Smooth muscle cell (in vitro differentiated cells): ENCODE measurements around the gene INTS1. TPM values are rescaled to one million over a fixed set of nuclear protein-coding genes. Genes with fewer than 3 reads are reported as not detected.

ENCODE experiments used
- DNase-seq: peaks from one replicate; lab custom pipeline; 2025; ENCODE audit not compliant: unreplicated experiment; lab: John Stamatoyannopoulos, UW
- H2AFZ ChIP-seq: fragments of 200-600 bp; sonication (generic); 2 replicates; pipeline ENCODE4 v1.6.0; 2016; ENCODE audit warnings: antibody characterized with exemption, low read depth, mild to moderate bottlenecking
- H3F3A ChIP-seq: fragments of 200-600 bp; sonication (generic); 2 replicates; pipeline ENCODE4 v1.6.0; 2017; ENCODE audit warnings: antibody characterized with exemption, low read depth
- H3K27ac ChIP-seq: fragments of 200-600 bp; sonication (generic); 2 replicates; pipeline ENCODE4 v1.5.1; 2016; ENCODE audit warnings: low read depth, mild to moderate bottlenecking
- H3K27me3 ChIP-seq: fragments of 200-600 bp; sonication (generic); 2 replicates; pipeline ENCODE4 v1.6.1; 2016; ENCODE audit warnings: low read depth, mild to moderate bottlenecking
- H3K36me3 ChIP-seq: fragments of 200-600 bp; sonication (generic); 2 replicates; pipeline ENCODE4 v1.5.1; 2016; ENCODE audit warnings: low read depth
- H3K4me1 ChIP-seq: fragments of 200-600 bp; sonication (generic); 2 replicates; pipeline ENCODE4 v1.5.1; 2016; ENCODE audit warnings: low read depth
- H3K4me2 ChIP-seq: fragments of 200-600 bp; sonication (generic); 2 replicates; pipeline ENCODE4 v1.6.0; 2016; ENCODE audit warnings: mild to moderate bottlenecking
- H3K4me3 ChIP-seq: fragments of 200-600 bp; sonication (generic); 2 replicates; pipeline ENCODE4 v1.5.1; 2016; ENCODE audit warnings: mild to moderate bottlenecking
- H3K79me2 ChIP-seq: fragments of 200-600 bp; sonication (generic); 2 replicates; pipeline ENCODE4 v1.6.0; 2016; ENCODE audit warnings: low read depth, mild to moderate bottlenecking
- H3K9ac ChIP-seq: fragments of 200-600 bp; sonication (generic); 2 replicates; pipeline ENCODE4 v1.6.0; 2016; ENCODE audit warnings: low read depth
- H3K9me3 ChIP-seq: fragments of 200-600 bp; sonication (generic); replicated peaks from 2 replicates; pipeline ENCODE4 v1.5.1; 2016; ENCODE audit warnings: low read depth
- H4K20me1 ChIP-seq: fragments of 200-600 bp; sonication (generic); 2 replicates; pipeline ENCODE4 v1.6.0; 2016; ENCODE audit warnings: low read depth
- WGBS: methylation state at CpG from one replicate; pipeline ENCODE4 v1.1.7; 2016; ENCODE audit warnings: low lambda C conversion rate; 5-methylcytosine and 5-hydroxymethylcytosine counted together
- polyA plus RNA-seq: library from polyadenylated mRNA; unstranded; fragments of >200 nt; fragmentation: Nextera tagmentation; extraction: Ambion mirVana; gene quantifications from 2 replicates; pipeline ENCODE4 v1.2.1, GENCODE V29; 2016
- total RNA-seq: library from RNA; depleted of rRNA; stranded (reverse); fragments of >200 nt; gene quantifications from 2 replicates; pipeline ENCODE4 v1.2.3, GENCODE V29; 2014
- TF ChIP-seq, protein P1 (sequence below): fragments of 200-600 bp; sonication (generic); IDR thresholded peaks from 2 replicates; pipeline ENCODE4 v1.5.1; 2017; ENCODE audit warnings: borderline replicate concordance, mild to moderate bottlenecking, antibody characterized with exemption; ENCODE audit not compliant: insufficient read depth, poor library complexity, severe bottlenecking

The INTS1 gene
- total and polyA plus RNA-seq, 2 experiments from 2014 or later = 18.2 to 51.2 TPM

DNA sequence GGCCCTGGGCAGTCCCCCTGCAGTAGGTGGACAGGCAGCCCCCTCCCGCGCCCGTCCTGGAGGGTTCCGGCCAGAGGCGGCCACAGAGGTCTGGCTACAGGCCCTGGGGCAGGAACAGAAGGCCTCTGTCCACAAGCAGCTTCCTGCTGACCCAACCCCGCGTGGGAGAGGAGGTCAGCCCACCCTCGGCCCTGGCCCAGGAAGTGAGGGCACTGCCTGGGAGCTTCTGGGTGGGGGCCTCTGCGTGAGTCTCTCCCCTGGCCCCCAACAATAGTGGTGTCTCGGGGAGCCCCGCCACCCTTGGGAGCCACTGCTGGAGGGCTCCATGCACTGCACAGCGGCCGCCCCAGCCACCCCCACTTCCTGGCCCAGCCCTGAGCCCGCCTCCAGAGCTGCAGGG is 49.6 kb downstream of the INTS1 start:
- Histone ChIP-seq H3K4me1 (peaks cover 15% of the 10 kb centered on the region), H3K27ac (no peak overlapping the region), H3F3A (no peaks in the 10 kb centered on the region), H3K9ac (no peak overlapping the region), H2AFZ (no peak overlapping the region), H3K79me2 (peaks cover 24% of the 10 kb centered on the region), H3K9me3 (no peaks in the 10 kb centered on the region), H3K27me3 (no peaks in the 10 kb centered on the region), H3K4me2 (no peak overlapping the region), H4K20me1 (peaks cover 73% of the 10 kb centered on the region), H3K36me3 (no peaks in the 10 kb centered on the region), H3K4me3 (no peak overlapping the region)
- TF ChIP-seq, protein P1, sequence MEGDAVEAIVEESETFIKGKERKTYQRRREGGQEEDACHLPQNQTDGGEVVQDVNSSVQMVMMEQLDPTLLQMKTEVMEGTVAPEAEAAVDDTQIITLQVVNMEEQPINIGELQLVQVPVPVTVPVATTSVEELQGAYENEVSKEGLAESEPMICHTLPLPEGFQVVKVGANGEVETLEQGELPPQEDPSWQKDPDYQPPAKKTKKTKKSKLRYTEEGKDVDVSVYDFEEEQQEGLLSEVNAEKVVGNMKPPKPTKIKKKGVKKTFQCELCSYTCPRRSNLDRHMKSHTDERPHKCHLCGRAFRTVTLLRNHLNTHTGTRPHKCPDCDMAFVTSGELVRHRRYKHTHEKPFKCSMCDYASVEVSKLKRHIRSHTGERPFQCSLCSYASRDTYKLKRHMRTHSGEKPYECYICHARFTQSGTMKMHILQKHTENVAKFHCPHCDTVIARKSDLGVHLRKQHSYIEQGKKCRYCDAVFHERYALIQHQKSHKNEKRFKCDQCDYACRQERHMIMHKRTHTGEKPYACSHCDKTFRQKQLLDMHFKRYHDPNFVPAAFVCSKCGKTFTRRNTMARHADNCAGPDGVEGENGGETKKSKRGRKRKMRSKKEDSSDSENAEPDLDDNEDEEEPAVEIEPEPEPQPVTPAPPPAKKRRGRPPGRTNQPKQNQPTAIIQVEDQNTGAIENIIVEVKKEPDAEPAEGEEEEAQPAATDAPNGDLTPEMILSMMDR = no peak
- DNase-seq = no peak
- 78% methylated on average over 14 of the region's 14 CpGs for WGBS

DNA sequence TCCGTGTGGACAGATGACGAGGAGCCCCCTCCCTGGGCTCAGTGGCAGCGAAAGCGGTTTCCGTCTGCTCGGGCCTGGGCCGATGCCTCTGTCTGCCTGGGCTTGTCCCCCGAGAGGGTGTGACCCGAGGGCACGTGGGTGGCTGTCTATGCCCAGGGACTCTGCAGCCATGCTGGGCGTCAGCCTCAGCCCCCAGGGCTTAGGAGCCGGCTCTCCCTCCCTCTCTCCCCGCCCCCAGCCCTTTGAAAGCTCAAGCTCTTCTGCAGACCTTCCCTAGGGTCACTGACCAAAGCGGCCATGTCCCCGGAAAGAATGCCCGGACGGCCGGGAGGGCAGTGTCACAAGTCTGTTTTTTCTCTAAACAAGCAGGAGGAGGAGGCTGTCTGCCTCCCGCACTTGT is 52.0 kb downstream of the INTS1 start:
- Histone ChIP-seq H3K36me3 (no peaks in the 10 kb centered on the region), H3K79me2 (peaks cover 6% of the 10 kb centered on the region), H3K4me3 (no peak overlapping the region), H3K9ac (no peak overlapping the region), H3K27me3 (no peaks in the 10 kb centered on the region), H3K9me3 (no peaks in the 10 kb centered on the region), H2AFZ (no peak overlapping the region), H4K20me1 (peaks cover 61% of the 10 kb centered on the region), H3K4me2 (no peak overlapping the region), H3F3A (no peaks in the 10 kb centered on the region), H3K4me1 (peaks cover 4% of the 10 kb centered on the region), H3K27ac (no peak overlapping the region)
- TF ChIP-seq, protein P1 = no peak
- no peak for DNase-seq
- 79% methylated on average over 18 of the region's 19 CpGs for WGBS

DNA sequence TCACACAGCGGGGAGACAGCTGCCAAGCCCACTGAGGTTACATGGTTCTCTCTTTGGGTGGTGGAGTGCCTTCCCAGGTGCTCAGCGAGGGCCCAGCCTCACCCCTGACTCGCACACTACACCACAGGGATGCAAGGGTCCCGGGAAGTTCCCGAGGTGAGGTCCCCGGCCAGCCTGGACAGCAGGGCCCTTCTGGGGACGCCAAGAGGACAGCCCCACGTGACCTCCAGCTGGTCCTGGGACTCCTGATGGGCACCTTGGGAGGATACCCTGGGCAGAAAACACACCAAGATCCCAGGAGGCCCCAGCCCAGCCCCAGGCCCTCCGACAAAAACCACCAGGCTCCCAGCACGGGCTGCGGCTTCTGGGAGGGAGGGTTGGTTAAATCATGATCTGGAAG is 53.2 kb downstream of the INTS1 start:
- Histone ChIP-seq H3K9ac (no peak overlapping the region), H2AFZ (no peak overlapping the region), H3K9me3 (no peaks in the 10 kb centered on the region), H3K27me3 (no peaks in the 10 kb centered on the region), H3K79me2 (no peaks in the 10 kb centered on the region), H3F3A (no peaks in the 10 kb centered on the region), H3K4me1 (peaks cover 4% of the 10 kb centered on the region), H3K4me2 (no peak overlapping the region), H3K4me3 (no peak overlapping the region), H3K27ac (no peak overlapping the region), H3K36me3 (no peaks in the 10 kb centered on the region), H4K20me1 (peaks cover 51% of the 10 kb centered on the region)
- 94% methylated on average over 11 of the region's 11 CpGs for WGBS
- DNase-seq = no peak
- TF ChIP-seq, protein P1 = no peak

DNA sequence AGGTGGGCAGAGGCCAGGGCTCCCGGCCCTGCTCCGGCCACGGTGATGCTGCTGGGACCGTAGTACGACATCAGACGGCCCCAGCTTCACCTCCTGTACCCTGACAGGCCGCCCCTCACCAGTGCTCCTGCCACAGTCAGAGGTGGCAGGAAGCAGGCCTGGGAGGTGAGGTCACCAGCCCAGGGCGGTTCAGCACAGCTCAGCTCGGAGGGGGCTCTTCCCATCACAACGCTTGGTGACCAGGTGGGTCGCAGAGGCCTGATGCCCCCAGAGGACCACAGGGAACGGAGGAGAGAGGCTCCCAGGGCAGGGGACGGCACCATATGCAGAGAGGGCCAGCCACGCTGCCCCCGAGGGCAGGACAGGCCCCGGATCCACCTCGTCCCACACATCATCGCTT is 53.8 kb downstream of the INTS1 start:
- Histone ChIP-seq H3F3A (no peaks in the 10 kb centered on the region), H3K4me3 (no peak overlapping the region), H3K79me2 (no peaks in the 10 kb centered on the region), H3K27me3 (no peaks in the 10 kb centered on the region), H3K36me3 (no peaks in the 10 kb centered on the region), H4K20me1 (peaks cover 46% of the 10 kb centered on the region), H3K4me1 (peaks cover 4% of the 10 kb centered on the region), H3K4me2 (no peak overlapping the region), H2AFZ (no peak overlapping the region), H3K9me3 (no peaks in the 10 kb centered on the region), H3K9ac (no peak overlapping the region), H3K27ac (no peak overlapping the region)
- no peak for DNase-seq
- WGBS = 90% methylated on average over 18 of the region's 18 CpGs
- TF ChIP-seq, protein P1 = no peak
